Activated naive CD8-positive, alpha-beta T cell treated with anti-CD3 and anti-CD28 coated beads, Interleukin-2, amount 50 U/mL, for 24 hours (primary cell): Measurements from ENCODE around the gene C10orf105.
A peak's percentile ranks its signal among the peaks of the same experiment; 100 is the strongest.

Source experiments
- ATAC-seq: fragments of 150-1000 bp; cut with Tn5 transposase; one replicate; pipeline ENCODE4 v1.10.0; 2021
- DNase-seq: peaks from one replicate; pipeline ENCODE4 v3.0.0; 2021
- H3K27ac Mint-ChIP-seq: one replicate; pipeline ENCODE4 v1.8.0; 2021; ENCODE audit warnings: mild to moderate bottlenecking, mixed read lengths
- H3K27me3 Mint-ChIP-seq: one replicate; pipeline ENCODE4 v1.8.0; 2021; ENCODE audit warnings: mixed read lengths
- H3K36me3 Mint-ChIP-seq: one replicate; pipeline ENCODE4 v1.8.0; 2021; ENCODE audit warnings: low read depth, mixed read lengths
- H3K4me1 Mint-ChIP-seq: one replicate; pipeline ENCODE4 v1.8.0; 2021; ENCODE audit warnings: mixed read lengths
- H3K4me3 Mint-ChIP-seq: one replicate; pipeline ENCODE4 v1.8.0; 2021; ENCODE audit warnings: mild to moderate bottlenecking, moderate library complexity, mixed read lengths
- H3K9me3 Mint-ChIP-seq: one replicate; pipeline ENCODE4 v1.8.0; 2021; ENCODE audit warnings: mixed read lengths

Gene C10orf105

DNA sequence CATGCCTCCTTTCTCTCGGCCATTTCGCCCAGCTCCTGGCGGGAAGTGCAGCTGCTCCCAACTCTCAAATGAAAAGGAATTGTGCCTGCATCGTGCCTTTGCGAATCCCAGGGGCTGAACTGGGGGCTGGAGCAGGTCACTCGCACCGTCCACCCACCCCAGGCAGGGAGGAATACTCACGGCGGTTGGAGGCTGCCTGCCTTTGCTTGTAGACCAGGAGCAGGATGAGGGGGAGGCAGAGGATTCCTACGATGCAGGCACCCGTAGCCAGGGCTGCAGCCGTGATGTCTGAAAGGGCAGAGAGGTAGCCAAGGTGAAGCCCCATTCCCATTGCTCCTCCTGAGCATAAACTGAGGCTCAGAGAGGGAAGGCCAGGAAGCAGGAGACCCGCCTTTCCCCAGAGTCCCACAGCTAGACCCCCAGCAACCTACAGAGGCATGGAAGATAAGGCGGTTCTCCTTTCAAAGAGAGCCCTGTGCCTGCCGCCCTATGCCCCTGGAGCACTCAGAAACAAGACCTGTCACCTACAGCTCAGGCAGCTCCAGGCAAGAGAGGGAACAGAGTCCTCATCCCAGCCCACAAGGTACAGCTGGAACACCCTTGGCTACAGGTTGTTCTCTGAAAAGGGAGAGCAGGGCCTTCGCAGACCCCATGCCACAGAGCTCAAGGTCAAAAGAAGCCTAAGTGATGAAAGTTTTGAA lies 35.8 kb upstream of the C10orf105 start:
- Mint-ChIP-seq H3K27ac (peak overlapping the region; percentile 78), H3K9me3 (no peaks in the 10 kb centered on the region), H3K36me3 (peaks cover 55% of the 10 kb centered on the region), H3K4me1 (peaks cover 87% of the 10 kb centered on the region), H3K27me3 (no peaks in the 10 kb centered on the region), H3K4me3 (no peak overlapping the region)
- ATAC-seq (no peak), DNase-seq (no peak)

DNA sequence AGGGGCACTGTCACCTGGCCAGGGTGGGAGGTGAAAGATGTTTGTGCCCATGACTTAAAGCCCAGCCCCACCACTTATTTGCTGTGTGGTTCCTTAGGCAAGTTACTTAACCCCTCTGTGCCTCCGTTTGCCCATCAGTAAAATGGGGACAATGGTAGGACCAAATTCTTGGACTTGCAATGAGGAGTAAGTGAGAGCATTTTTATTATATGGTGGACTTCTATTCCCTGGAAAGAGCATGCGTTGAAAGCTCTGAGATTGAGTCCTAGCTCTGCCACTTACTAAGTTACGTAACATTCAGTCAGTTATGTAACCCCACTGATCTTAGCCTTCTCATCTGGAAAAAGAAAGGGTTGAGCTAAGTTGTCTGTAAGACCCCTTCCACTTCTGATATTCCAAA lies 35.0 kb upstream of the C10orf105 start:
- peaks cover 56% of the 10 kb centered on the region for H3K36me3 Mint-ChIP-seq
- H3K4me1 Mint-ChIP-seq, result peaks cover 93% of the 10 kb centered on the region
- ATAC-seq (no peak), DNase-seq (no peak)
- H3K27me3 Mint-ChIP-seq, result no peaks in the 10 kb centered on the region
- peak overlapping the region; percentile 78 for H3K27ac Mint-ChIP-seq
- no peaks in the 10 kb centered on the region for H3K9me3 Mint-ChIP-seq
- no peak overlapping the region for H3K4me3 Mint-ChIP-seq

DNA sequence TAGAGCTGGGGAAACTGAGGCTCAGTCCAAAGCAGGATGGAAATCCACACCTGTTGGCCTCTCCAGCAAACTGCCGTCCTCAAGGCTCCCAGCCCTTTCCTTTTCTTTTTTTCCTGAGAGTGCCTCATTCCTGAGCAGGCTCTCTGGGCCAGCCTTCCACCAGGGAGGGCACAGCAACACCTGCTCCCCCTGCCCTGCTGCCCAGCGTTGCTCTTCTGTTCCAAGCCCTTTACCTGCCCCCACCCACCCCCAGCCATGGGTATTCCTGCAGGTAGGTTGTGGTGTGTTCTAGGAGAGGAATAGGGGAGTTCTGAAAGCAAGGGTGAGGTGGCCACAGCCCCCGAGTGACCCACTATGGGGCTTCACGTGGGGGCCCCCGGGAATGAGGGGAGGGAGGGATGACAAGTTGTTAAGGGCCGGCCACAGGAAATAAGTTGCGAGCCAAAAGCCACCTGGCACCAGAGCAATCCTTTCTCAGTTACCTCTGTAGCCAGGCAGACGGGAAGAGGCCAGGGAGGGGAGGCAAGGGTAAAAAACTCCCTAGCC lies 34.5 kb upstream of the C10orf105 start:
- ATAC-seq, result no peak
- Mint-ChIP-seq H3K4me3 (no peak overlapping the region), H3K4me1 (peaks cover 95% of the 10 kb centered on the region), H3K9me3 (no peaks in the 10 kb centered on the region), H3K27ac (peak overlapping the region; percentile 78), H3K27me3 (no peaks in the 10 kb centered on the region), H3K36me3 (peaks cover 55% of the 10 kb centered on the region)
- no peak for DNase-seq

DNA sequence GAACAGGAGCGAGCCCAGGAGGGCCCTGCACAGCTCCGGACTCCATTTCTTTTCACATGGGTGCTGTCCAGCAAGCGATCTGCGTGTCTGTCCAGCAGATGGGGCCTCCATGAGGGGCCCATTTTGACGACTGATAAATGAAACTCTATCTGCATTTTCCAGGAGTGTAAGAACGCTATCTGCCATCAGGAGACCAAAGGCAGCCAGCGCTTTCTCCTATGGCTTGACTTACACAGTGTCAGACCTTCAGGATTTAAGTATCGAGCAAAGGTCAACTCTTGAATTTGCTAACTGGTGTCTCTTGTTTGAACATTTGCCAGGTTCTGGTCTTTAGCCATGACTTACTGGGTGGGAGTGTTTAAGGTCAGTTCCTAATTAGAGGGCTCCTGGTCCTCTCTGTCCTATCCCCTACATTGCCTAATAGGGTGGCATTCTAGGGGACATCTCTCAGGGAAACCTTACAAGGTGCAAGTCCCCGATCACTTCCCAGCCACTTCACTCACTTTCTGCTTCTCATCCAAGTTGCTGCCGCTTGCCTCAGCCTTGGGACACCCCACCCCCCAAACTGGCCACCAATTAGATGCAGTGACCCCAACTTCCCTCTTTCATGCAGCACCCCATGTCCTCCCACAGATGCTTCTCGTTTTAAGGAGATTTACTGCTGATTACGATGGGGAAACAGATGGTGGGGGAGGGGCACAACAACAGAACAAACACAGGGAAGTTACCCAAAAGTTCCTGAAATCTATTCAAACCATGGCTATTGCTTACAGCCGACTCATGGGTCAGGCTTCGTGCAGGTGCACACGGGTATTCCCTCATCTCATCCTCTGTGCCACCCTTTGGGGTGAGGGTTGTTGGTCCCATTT lies 33.7 kb upstream of the C10orf105 start:
- Mint-ChIP-seq H3K9me3 (no peaks in the 10 kb centered on the region), H3K4me1 (peaks cover 96% of the 10 kb centered on the region), H3K27me3 (no peaks in the 10 kb centered on the region), H3K27ac (peak overlapping the region; percentile 78), H3K4me3 (no peak overlapping the region), H3K36me3 (peaks cover 53% of the 10 kb centered on the region)
- ATAC-seq, result no peak
- no peak for DNase-seq

DNA sequence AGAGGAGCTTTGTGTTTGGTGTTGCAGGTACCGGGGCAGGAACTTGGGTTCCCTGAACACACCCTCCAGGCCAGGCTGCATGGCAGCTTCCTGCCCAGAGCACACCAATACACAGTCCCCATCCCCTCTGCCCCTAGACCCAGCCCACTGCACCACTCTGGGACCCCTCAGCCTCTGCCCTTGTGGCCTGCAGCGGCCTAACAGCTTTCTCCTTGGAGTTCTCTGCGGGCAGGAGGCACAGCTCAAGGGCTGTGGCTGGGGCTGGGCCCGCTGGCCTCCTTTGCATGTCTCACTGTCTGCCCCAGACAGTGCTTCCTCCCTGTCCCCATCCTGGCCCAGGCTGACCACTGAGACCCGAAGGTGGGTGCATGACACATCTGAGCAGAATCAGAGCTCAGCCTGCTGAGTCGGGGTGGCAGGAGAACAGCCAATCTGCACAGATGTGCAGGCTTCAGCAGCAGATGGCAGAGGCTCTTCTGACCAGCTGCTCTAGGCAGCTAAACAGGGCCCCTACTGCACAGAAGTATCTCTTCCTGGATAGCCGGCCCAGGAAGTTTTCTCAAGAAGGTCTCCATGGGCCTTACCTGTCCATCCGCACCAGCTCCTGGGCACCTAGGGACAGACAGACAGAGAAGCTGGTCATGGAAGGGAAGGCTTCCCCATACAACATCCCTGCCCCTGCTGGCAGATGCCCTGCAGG lies 33.0 kb upstream of the C10orf105 start:
- Mint-ChIP-seq H3K4me3 (no peak overlapping the region), H3K9me3 (no peaks in the 10 kb centered on the region), H3K27ac (peak overlapping the region; percentile 78), H3K27me3 (no peaks in the 10 kb centered on the region), H3K4me1 (peaks cover 96% of the 10 kb centered on the region), H3K36me3 (peaks cover 48% of the 10 kb centered on the region)
- ATAC-seq (no peak), DNase-seq (no peak)

DNA sequence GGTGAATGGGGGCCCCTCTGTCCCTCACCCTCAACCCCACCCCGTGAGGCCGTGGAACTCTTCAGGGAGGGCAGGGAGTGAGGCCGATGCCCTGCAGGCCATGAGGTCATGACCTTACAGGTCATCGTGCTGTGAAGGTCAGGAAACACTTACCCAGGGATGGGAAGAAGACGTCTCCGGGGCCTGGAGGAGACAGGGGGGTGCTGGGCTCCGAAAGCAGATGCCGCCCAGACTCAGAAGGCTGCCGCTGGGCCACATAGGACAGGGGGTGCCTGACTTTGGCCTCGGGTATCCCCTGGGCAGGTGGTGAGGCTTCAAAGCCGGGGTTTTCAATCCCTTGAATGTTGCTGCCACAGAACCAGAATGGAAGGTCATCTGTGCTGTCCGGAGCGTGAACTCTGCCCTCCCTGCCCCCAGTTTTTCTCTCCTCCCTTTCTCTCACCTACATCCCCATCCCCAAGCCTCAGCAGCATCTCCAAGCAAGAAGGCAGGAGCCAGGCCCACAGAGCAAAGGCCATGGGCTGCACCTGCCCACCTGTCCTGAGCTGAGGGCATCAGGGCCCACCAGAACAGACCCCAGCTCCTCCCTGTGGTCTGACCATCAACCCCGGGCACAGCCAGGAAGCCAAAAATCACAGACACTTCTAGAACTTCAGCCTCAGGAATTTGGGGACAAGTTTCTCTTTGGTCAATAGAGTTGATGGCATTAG lies 32.1 kb upstream of the C10orf105 start:
- Mint-ChIP-seq H3K27ac (peak overlapping the region; percentile 78), H3K27me3 (no peaks in the 10 kb centered on the region), H3K9me3 (no peaks in the 10 kb centered on the region), H3K4me1 (peaks cover 96% of the 10 kb centered on the region), H3K36me3 (peaks cover 46% of the 10 kb centered on the region), H3K4me3 (no peak overlapping the region)
- ATAC-seq (no peak), DNase-seq (no peak)

DNA sequence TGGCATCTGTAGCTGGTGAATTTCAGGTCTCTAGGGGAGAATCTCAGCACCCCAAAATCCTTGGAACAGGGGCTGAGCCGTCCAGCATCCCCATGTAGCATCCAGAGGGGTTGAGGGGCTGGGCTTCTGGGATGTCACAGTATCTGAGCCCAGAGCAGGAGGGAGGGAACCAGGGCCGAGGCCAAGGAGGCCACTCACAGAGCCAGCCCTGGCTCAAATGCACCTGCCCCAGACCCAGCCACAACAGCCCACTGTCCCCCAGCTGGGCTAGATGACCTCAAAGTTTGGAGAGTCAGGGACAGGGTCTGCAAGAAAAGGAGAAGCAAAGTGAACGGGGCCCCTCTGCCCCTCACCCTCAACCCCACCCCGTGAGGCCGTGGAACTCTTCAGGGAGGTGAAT lies 31.4 kb upstream of the C10orf105 start:
- H3K36me3 Mint-ChIP-seq, result peaks cover 39% of the 10 kb centered on the region
- H3K9me3 Mint-ChIP-seq, result no peaks in the 10 kb centered on the region
- no peaks in the 10 kb centered on the region for H3K27me3 Mint-ChIP-seq
- H3K4me3 Mint-ChIP-seq, result no peak overlapping the region
- H3K4me1 Mint-ChIP-seq, result peaks cover 96% of the 10 kb centered on the region
- H3K27ac Mint-ChIP-seq, result peak overlapping the region; percentile 92
- no peak for ATAC-seq
- no peak for DNase-seq

DNA sequence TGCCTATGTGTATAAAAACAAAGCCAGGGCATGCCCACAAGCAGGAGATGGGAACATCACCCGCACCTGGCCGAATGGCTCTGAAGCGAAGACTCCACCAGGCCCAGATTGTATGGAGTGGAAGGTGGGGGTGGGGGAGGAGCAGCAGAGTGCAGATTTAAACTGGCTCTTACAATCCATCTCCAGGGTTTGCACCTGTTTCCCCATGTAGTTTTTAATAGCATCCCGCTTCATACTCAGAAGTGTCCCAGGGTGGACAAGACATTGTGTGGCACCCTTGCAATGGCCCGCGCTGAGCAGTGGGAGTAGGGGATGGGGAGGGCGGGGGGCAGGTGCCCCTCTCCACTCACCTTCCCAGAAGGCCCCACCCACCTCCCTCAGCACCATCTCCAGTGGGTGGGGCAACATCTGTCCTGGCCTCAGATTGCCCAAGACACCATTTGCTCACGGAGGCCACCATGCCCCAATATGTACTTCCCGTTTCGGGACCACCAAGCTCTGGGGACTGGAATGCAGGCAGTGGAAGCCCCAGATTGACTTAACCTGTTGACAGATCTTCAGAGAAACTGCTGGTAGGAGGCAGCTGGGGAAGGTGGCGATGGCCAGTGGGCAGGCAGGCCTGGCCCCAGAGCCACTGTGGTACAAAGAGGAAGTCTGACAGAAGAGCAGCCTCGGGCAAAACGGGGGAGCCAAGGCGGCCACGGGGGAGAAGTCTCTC lies 30.7 kb upstream of the C10orf105 start:
- Mint-ChIP-seq H3K36me3 (peaks cover 39% of the 10 kb centered on the region), H3K9me3 (no peaks in the 10 kb centered on the region), H3K4me3 (no peak overlapping the region), H3K27me3 (no peaks in the 10 kb centered on the region), H3K27ac (peak overlapping the region; percentile 92), H3K4me1 (peaks cover 97% of the 10 kb centered on the region)
- no peak for ATAC-seq
- no peak for DNase-seq

DNA sequence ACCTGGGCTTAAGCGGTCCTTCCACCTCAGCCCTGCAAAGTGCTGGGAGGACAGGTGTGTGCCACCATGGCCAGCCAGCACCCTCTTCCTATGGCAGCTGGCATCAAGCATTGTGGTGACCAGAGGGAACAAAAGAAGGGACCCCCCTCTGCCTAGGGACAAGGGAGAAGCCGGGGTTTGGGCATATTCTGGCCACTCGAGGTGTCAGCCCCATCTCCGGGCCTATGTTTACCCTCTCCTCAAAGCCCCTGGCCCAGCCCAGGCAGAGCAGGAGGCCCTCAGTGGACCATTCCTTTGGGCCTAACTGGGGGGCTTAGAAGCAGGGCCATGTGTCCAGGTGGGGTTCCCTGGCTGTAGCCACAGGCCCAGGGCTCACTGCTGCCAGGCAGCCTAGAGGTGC lies 29.8 kb upstream of the C10orf105 start:
- Mint-ChIP-seq H3K9me3 (no peaks in the 10 kb centered on the region), H3K27ac (peak overlapping the region; percentile 92), H3K4me1 (peaks cover 97% of the 10 kb centered on the region), H3K27me3 (no peaks in the 10 kb centered on the region), H3K4me3 (peak overlapping the region; percentile 60), H3K36me3 (peaks cover 37% of the 10 kb centered on the region)
- DNase-seq (no peak), ATAC-seq (no peak)

DNA sequence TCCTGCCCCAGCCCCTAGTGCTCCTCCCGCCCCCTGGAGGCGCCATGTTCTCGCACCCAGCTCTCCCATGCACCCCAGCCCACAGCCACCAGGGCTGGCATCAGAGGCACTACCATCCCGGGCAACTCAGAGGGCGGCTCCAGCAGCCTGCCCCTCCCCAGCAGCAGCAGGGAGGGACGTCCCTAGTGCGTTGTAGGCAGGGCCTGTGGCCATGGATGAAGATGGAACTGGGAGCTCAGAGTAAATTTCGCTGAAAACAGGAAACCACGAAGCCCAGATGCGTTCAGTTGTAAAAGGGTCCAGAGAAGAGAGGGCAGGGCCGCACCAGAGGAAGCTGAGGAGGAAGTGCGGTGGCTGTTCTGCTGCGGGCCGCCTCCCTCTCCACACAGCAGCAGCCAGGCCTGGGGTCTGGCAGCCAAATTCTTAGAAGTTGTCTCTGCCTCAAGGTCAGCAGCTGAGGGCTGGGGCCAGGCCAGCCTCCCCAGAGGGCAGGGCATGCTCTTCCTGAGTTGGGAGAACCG lies 29.2 kb upstream of the C10orf105 start:
- peak overlapping the region; percentile 60 for H3K4me3 Mint-ChIP-seq
- ATAC-seq, result peak; percentile 88
- peak; percentile 79 for DNase-seq
- H3K27me3 Mint-ChIP-seq, result no peaks in the 10 kb centered on the region
- H3K27ac Mint-ChIP-seq, result peak overlapping the region; percentile 92
- H3K4me1 Mint-ChIP-seq, result peaks cover 97% of the 10 kb centered on the region
- no peaks in the 10 kb centered on the region for H3K9me3 Mint-ChIP-seq
- peaks cover 31% of the 10 kb centered on the region for H3K36me3 Mint-ChIP-seq

DNA sequence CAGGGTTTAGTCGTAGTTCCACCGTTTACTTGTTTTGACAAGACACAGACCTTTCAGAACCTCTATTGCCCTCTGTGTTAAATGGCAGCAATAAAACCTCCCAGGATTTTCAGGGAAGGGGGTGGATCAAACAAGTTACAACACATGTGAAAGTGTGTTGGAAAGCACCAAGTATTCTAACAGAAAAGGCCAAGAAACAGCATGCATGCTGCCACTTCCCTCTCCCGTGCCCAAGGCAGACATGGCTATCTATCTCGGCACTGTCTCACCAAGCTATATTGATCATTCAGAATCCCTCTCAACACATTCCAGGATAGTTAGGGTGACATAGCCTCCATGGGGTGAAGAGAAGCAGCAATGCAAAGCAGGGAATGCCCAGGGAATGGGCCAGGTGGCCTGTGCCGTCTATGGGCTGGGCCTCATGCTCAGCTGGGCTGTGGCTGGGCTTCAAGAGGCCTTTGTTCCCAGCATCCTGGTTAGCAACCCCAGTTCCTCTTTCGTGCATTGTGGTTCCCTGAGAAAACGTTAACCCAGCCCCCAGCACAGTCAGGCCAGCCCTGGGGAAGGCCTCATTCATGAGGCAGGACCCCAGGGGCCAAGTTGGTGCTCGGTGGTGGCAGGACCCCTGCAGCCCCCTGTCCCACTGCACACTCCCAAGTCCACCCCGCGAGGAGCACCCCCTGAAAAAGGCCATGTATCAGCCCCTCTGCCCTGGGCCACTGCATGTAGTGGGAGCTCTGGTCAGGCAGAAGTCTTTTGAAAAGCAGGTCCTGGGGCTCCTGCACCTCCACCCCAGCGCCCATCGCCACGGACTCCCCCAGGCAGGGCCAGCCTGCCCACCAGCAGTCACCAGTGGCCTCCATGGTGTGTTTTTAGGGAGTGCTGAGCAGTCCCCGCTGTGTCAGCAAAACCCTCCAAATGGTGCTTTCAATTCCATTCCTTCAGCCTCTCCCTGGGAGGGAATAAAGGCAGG lies 28.3 kb upstream of the C10orf105 start:
- Mint-ChIP-seq H3K4me3 (peak overlapping the region; percentile 60), H3K27me3 (no peaks in the 10 kb centered on the region), H3K36me3 (peaks cover 27% of the 10 kb centered on the region), H3K4me1 (peaks cover 97% of the 10 kb centered on the region), H3K27ac (peak overlapping the region; percentile 92), H3K9me3 (no peaks in the 10 kb centered on the region)
- DNase-seq (no peak), ATAC-seq (no peak)

DNA sequence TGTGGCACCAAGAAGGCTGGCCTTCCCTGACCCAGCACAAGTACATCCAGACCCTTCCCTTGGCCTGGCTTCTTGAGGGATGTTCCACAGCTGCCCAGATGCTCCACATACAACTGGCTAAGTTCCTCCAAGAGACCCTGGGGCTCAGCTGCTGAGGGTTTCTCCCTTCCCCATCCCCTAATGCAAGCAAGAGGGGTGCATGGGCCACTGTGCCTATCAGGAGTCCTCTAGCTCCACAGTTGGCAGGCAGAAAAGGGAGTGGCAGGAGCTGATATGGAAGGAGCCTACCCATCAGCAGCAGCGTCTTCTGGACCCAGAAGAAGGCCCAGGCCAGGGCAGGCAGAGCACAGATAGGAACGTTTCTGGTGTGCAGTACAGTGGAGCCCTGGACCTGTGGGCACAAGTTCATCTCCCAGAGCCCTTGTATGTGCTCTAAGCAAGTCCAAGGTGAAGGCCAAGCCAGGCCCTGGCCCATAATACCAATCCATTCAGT lies 27.5 kb upstream of the C10orf105 start:
- peaks cover 97% of the 10 kb centered on the region for H3K4me1 Mint-ChIP-seq
- DNase-seq, result no peak
- H3K27ac Mint-ChIP-seq, result peak overlapping the region; percentile 92
- no peak for ATAC-seq
- H3K27me3 Mint-ChIP-seq, result no peaks in the 10 kb centered on the region
- H3K36me3 Mint-ChIP-seq, result peaks cover 30% of the 10 kb centered on the region
- no peaks in the 10 kb centered on the region for H3K9me3 Mint-ChIP-seq
- H3K4me3 Mint-ChIP-seq, result peak overlapping the region; percentile 14
